HL-60 (cell line): Measurements from ENCODE around the gene CDYL2.

Experiments used
- DNase-seq, 2 experiments: peaks; one replicate each; pipeline ENCODE4 v3.0.0-alpha.2; 2010 to 2020; ENCODE audit warnings: low read depth in 1 of 2, low spot score in 1 of 2
- H3K27ac ChIP-seq: fragments of 250-450 bp; sonication (Bioruptor Pico); replicated peaks from 2 replicates; pipeline ENCODE4 v1.5.1; 2020; ENCODE audit warnings: mild to moderate bottlenecking, moderate library complexity
- H3K27me3 ChIP-seq: fragments of 250-450 bp; sonication (Bioruptor Pico); 2 replicates; pipeline ENCODE4 v1.5.1; 2021; ENCODE audit warnings: mild to moderate bottlenecking, moderate library complexity; ENCODE audit not compliant: insufficient read depth, poor library complexity, severe bottlenecking
- H3K4me3 ChIP-seq: replicated peaks from 2 replicates; pipeline ENCODE4 v1.5.1; 2011; ENCODE audit warnings: mild to moderate bottlenecking, control low read depth, low read length; ENCODE audit not compliant: insufficient read depth
- CTCF ChIP-seq: IDR thresholded peaks from one replicate; pipeline ENCODE4 v1.5.1; 2011; ENCODE audit warnings: low read length, control low read depth, inconsistent platforms; ENCODE audit not compliant: insufficient read depth
- GABPA ChIP-seq: IDR thresholded peaks from 2 replicates; pipeline ENCODE4 v1.6.1; 2012; ENCODE audit warnings: low read depth
- POLR2AphosphoS5 ChIP-seq: IDR thresholded peaks from 2 replicates; pipeline ENCODE4 v1.6.1; 2012; ENCODE audit warnings: low read depth
- SPI1 ChIP-seq: IDR thresholded peaks from 2 replicates; pipeline ENCODE4 v1.6.1; 2012; ENCODE audit warnings: low read depth, mild to moderate bottlenecking, borderline replicate concordance
- TF ChIP-seq, protein P1 (sequence below): IDR thresholded peaks from 2 replicates; pipeline ENCODE4 v1.6.1; 2012; ENCODE audit warnings: low read depth; ENCODE audit not compliant: insufficient replicate concordance

Gene CDYL2

GRCh38 chr16:80631581-80631980 lies 172.8 kb downstream of the CDYL2 start:
- H3K27ac ChIP-seq, result no peak overlapping the region
- no peaks in the 10 kb centered on the region for H3K27me3 ChIP-seq
- TF ChIP-seq SPI1 (no peak), POLR2AphosphoS5 (no peak), CTCF (no peak), GABPA (no peak)
- TF ChIP-seq, protein P1, sequence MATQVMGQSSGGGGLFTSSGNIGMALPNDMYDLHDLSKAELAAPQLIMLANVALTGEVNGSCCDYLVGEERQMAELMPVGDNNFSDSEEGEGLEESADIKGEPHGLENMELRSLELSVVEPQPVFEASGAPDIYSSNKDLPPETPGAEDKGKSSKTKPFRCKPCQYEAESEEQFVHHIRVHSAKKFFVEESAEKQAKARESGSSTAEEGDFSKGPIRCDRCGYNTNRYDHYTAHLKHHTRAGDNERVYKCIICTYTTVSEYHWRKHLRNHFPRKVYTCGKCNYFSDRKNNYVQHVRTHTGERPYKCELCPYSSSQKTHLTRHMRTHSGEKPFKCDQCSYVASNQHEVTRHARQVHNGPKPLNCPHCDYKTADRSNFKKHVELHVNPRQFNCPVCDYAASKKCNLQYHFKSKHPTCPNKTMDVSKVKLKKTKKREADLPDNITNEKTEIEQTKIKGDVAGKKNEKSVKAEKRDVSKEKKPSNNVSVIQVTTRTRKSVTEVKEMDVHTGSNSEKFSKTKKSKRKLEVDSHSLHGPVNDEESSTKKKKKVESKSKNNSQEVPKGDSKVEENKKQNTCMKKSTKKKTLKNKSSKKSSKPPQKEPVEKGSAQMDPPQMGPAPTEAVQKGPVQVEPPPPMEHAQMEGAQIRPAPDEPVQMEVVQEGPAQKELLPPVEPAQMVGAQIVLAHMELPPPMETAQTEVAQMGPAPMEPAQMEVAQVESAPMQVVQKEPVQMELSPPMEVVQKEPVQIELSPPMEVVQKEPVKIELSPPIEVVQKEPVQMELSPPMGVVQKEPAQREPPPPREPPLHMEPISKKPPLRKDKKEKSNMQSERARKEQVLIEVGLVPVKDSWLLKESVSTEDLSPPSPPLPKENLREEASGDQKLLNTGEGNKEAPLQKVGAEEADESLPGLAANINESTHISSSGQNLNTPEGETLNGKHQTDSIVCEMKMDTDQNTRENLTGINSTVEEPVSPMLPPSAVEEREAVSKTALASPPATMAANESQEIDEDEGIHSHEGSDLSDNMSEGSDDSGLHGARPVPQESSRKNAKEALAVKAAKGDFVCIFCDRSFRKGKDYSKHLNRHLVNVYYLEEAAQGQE, result no peak
- H3K4me3 ChIP-seq, result no peak overlapping the region
- no peak for DNase-seq

DNA sequence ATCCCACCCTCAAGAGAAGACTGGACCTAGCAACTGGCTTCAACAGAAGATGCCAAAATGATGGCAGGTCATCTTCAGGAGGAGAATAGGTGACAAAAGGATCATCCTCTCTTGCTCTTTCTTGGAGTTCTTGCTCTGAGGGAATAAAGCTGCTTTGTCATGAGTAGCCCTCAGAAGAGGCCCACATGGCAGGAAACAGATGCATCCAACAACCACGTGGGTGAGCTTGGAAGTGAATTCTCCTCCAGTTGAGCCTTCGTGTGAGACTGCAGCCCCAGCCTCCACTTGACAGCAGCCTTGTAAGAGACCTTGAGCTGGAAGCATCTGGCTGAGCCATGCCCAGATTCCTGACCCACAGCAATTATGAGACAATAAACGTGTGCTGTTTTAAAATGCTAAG lies 176.1 kb downstream of the CDYL2 start:
- TF ChIP-seq CTCF (no peak), SPI1 (no peak), POLR2AphosphoS5 (no peak), GABPA (no peak)
- TF ChIP-seq, protein P1, result no peak
- Histone ChIP-seq H3K27ac (no peak overlapping the region), H3K4me3 (no peak overlapping the region), H3K27me3 (no peaks in the 10 kb centered on the region)
- DNase-seq, result no peak

DNA sequence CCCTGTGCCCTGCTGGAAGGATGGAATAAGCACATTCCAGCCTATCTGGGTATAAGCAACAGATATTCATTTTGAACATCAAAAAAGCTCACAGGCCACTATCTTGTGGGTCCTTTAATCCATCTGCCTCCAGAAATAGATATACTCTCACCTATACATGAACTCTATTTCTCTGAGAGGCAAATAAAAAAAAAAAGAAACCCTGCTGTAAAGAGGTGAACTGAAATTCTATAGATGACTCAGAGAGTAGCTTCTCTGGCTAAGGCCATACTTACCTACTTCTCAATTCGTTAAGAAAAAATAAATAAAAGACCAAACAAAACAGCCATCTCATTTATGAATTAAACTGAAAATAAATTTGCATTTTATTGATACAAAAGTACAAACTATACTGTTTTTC lies 177.3 kb downstream of the CDYL2 start:
- no peaks in the 10 kb centered on the region for H3K27me3 ChIP-seq
- no peak overlapping the region for H3K27ac ChIP-seq
- no peak overlapping the region for H3K4me3 ChIP-seq
- no peak for DNase-seq
- TF ChIP-seq POLR2AphosphoS5, result no peak
- no peak for TF ChIP-seq GABPA
- no peak for TF ChIP-seq CTCF
- no peak for TF ChIP-seq SPI1
- TF ChIP-seq, protein P1, result no peak
